Sigmoid colon (tissue), 7 donors: ENCODE results near the gene KL. TPM values are rescaled to one million over a fixed set of nuclear protein-coding genes. Genes with fewer than 3 reads are reported as not detected.

Experiments used
- DNase-seq: peaks from one replicate; pipeline ENCODE4 v3.0.0-alpha.2; 2019
- H3K27ac ChIP-seq, 4 donors: fragments of 200-600 bp; sonication (generic); one replicate each; pipeline ENCODE4 v1.5.1; 2016 to 2019; ENCODE audit warnings: mild to moderate bottlenecking in 1 of 4
- H3K27me3 ChIP-seq, 3 donors: fragments of 200-600 bp; sonication (generic); one replicate each; pipeline ENCODE4 v1.5.1; 2019; ENCODE audit warnings: mild to moderate bottlenecking in 1 of 3
- H3K36me3 ChIP-seq, 4 donors: fragments of 200-600 bp; sonication (generic); one replicate each; pipeline ENCODE4 v1.5.1; 2016 to 2019
- H3K4me1 ChIP-seq, 4 donors: fragments of 200-600 bp; sonication (generic); one replicate each; pipeline ENCODE4 v1.5.1; 2017 to 2019
- H3K4me3 ChIP-seq, 4 donors: fragments of 200-600 bp; sonication (generic); one replicate each; pipeline ENCODE4 v1.5.1; 2017 to 2019; ENCODE audit warnings: mild to moderate bottlenecking in 2 of 4, moderate library complexity in 1 of 4
- H3K9me3 ChIP-seq, 4 donors: fragments of 200-600 bp in 3 of 4; sonication (generic) in 3 of 4; one replicate each; pipeline versions ENCODE4 v1.5.1 to v1.6.1; 2013 to 2019
- EP300 ChIP-seq, 4 donors: sonication (generic); formaldehyde crosslinking; IDR thresholded peaks; one replicate each; pipeline ENCODE4 v1.6.1; 2017; ENCODE audit warnings: antibody characterized with exemption in 4 of 4
- POLR2A ChIP-seq, 2 donors: fragments of 450-650 bp; IDR thresholded peaks; one replicate each; pipeline ENCODE4 v1.6.1; 2016; ENCODE audit warnings: antibody characterized with exemption in 2 of 2, mild to moderate bottlenecking in 2 of 2, moderate library complexity in 2 of 2
- POLR2AphosphoS5 ChIP-seq, 4 donors: sonication (generic); formaldehyde crosslinking; IDR thresholded peaks; one replicate each; pipeline ENCODE4 v1.6.1; 2017; ENCODE audit warnings: antibody characterized with exemption in 4 of 4
- WGBS, 2 donors: extraction: QIAGEN DNeasy Blood & Tissue Kit; methylation state at CpG; one replicate each; pipeline ENCODE4 v1.1.7; 2013; 5-methylcytosine and 5-hydroxymethylcytosine counted together
- intact Hi-C: fragments of 100-400 bp; cut with DNase I; formaldehyde crosslinking; loops from one replicate; pipeline ENCODE4 v1.15.1; 2023
- polyA plus RNA-seq, 3 donors: library from polyadenylated mRNA; stranded (reverse); fragments of 200-250 nt; gene quantifications; one replicate each; pipeline ENCODE4 v1.2.3, GENCODE V29; 2013
- total RNA-seq, 4 donors: library from RNA; depleted of rRNA; stranded (reverse); fragments of >200 nt; gene quantifications; one replicate each; pipeline ENCODE4 v1.1.0, GENCODE V29; 2016
- TF ChIP-seq, protein P1 (sequence below), 4 experiments: fragments of 450-650 bp in 3 of 4; fragments of 200-600 bp in 1 of 4; IDR thresholded peaks; one replicate each; pipeline ENCODE4 v1.5.1; 2016 to 2019; ENCODE audit warnings: antibody characterized with exemption in 4 of 4, mild to moderate bottlenecking in 3 of 4, moderate library complexity in 2 of 4
- donor health status: healthy with polysubstance abuse.
- donor health status: Bipolar disorder and iron deficiency.
- donor health status: healthy.

KL gene
- total and polyA plus RNA-seq, 7 donors = 0.23 to 6.4 (median 3.8) TPM

DNA sequence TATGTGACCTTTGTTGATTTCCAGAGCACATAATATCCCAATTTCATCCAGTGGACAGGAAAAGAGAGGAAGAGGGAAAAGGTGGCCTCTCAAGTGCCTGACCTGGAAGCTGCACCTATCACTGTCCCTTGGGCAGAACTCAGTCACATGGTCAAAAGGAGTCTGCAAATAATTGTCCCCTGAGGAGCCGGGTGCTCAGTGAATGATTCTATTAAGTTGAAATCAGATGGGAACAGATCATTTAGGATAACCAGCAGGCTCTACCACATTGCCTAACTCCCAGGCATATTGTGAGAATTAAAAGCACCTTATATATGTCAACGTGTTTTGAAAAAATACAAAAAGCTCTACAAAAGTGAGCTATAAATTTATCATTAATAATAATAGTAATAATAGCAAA, 6.8 kb downstream of the KL start:
- 68 to 81% methylated on average over 2 of the region's 2 CpGs for WGBS, 2 donors
- H3K27me3 ChIP-seq = no peaks in the 10 kb centered on the region
- no peak for DNase-seq
- intact Hi-C loops = no loop called here
- no peaks in the 10 kb centered on the region for H3K9me3 ChIP-seq
- TF ChIP-seq, protein P1, sequence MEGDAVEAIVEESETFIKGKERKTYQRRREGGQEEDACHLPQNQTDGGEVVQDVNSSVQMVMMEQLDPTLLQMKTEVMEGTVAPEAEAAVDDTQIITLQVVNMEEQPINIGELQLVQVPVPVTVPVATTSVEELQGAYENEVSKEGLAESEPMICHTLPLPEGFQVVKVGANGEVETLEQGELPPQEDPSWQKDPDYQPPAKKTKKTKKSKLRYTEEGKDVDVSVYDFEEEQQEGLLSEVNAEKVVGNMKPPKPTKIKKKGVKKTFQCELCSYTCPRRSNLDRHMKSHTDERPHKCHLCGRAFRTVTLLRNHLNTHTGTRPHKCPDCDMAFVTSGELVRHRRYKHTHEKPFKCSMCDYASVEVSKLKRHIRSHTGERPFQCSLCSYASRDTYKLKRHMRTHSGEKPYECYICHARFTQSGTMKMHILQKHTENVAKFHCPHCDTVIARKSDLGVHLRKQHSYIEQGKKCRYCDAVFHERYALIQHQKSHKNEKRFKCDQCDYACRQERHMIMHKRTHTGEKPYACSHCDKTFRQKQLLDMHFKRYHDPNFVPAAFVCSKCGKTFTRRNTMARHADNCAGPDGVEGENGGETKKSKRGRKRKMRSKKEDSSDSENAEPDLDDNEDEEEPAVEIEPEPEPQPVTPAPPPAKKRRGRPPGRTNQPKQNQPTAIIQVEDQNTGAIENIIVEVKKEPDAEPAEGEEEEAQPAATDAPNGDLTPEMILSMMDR (IDR thresholded peaks at IDR 0.05) = no peak
- TF ChIP-seq EP300 (IDR thresholded peaks at IDR 0.05) (no peak), POLR2A (IDR thresholded peaks at IDR 0.05) (no peak), POLR2AphosphoS5 (IDR thresholded peaks at IDR 0.05) (no peak)
- peaks cover 0 to 10% (median 5%) of the 10 kb centered on the region in 4 donors for H3K4me1 ChIP-seq
- H3K27ac ChIP-seq = no peak overlapping the region
- H3K36me3 ChIP-seq = no peaks in the 10 kb centered on the region
- no peak overlapping the region for H3K4me3 ChIP-seq

DNA sequence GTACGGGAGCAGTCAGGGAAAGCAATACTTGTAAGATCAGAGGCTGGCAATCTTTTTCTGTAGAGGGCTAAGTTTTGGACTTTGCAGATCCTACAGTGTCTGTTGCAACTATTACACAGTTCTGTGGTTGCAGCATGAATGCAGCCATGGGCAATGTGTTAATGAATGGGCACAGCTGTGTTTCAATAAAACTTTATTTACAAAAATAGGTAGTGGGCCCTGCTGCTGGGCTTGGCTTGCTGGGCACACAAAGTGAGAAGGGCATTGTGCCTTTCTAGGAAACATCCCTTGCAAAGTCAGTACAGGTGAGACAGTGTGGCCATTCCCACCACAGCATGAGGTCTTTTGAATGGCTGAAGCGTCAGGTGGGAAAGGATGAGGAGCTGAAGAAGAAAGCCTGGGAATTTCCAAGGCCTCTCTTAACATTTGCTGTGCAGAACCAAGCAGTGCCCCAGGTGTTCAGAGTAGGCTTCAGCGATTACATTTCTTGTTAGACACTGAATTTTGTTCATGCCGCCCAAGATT, 9.1 kb downstream of the KL start:
- Histone ChIP-seq H3K36me3 (no peaks in the 10 kb centered on the region), H3K4me3 (no peak overlapping the region), H3K27me3 (no peaks in the 10 kb centered on the region), H3K27ac (no peak overlapping the region), H3K4me1 (no peaks in the 10 kb centered on the region), H3K9me3 (no peaks in the 10 kb centered on the region)
- no peak for TF ChIP-seq POLR2AphosphoS5 (IDR thresholded peaks at IDR 0.05)
- TF ChIP-seq, protein P1 (IDR thresholded peaks at IDR 0.05) = no peak
- no peak for TF ChIP-seq EP300 (IDR thresholded peaks at IDR 0.05)
- TF ChIP-seq POLR2A (IDR thresholded peaks at IDR 0.05) = no peak
- intact Hi-C loops = no loop called here
- DNase-seq = no peak
- WGBS, 2 donors = 71 to 72% methylated on average over 4 of the region's 4 CpGs

DNA sequence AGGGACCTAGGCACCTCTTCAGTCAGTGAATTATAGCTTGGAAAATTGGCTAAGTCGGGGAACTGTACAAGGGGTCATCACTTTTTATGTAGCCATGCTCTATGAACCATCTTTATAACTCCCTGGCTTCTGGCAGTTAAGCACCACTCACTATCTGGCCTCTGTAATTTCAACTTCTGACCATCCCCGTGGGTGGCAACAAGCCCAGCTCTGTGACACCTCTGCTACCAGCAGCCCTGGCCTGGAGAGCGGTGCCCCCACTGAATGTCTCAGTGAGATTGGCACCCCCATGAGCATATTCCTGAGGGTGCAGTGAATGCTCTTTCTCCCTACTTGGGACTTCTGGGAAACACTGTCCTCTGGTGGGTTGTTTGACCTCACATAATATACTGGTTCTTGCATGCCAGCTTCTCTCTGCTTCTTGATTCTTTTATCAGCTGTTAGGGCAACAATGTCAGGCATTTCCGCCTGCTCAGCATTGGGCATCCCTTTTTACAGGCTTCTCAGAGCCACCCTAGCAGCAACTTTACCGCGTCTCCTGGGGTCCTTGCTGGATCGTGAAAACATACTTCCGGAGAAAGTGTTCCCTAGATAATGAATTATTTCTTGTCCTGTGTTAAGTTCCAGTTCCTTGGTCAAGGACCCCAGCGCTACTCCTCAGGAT, 10.4 kb downstream of the KL start:
- intact Hi-C loops = no loop called here
- TF ChIP-seq EP300 (IDR thresholded peaks at IDR 0.05) (no peak), POLR2AphosphoS5 (IDR thresholded peaks at IDR 0.05) (no peak), POLR2A (IDR thresholded peaks at IDR 0.05) (no peak)
- TF ChIP-seq, protein P1 (IDR thresholded peaks at IDR 0.05) = no peak
- Histone ChIP-seq H3K4me1 (no peaks in the 10 kb centered on the region), H3K27me3 (no peaks in the 10 kb centered on the region), H3K9me3 (no peaks in the 10 kb centered on the region), H3K4me3 (no peak overlapping the region), H3K27ac (no peak overlapping the region), H3K36me3 (no peaks in the 10 kb centered on the region)
- no peak for DNase-seq
- WGBS, 2 donors = 94 to 95% methylated on average over 9 of the region's 9 CpGs

DNA sequence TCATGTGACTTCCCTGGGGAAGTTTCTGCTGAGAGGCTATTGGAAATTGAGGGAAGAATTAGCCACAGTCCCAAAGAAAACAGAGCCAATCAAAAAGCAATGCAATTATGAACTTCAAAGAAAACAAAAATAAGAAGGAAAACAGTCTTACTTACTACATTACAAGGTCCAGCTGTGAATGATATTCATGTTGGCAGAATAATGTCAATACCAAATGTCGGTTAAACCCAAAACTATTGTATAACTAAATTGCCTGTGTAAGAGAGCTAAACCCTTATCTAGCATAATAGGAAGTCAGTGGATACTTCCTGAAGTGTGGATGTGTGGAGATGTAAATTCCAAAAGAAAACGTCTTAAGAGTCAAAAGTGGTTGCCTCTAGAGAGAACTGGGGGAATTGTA, 12.4 kb downstream of the KL start:
- peaks cover 0 to 3% (median 0%) of the 10 kb centered on the region in 4 donors for H3K4me1 ChIP-seq
- no peak for DNase-seq
- H3K27ac ChIP-seq = no peak overlapping the region
- no peaks in the 10 kb centered on the region for H3K36me3 ChIP-seq
- H3K27me3 ChIP-seq = no peaks in the 10 kb centered on the region
- TF ChIP-seq EP300 (IDR thresholded peaks at IDR 0.05) (no peak), POLR2A (IDR thresholded peaks at IDR 0.05) (no peak), POLR2AphosphoS5 (IDR thresholded peaks at IDR 0.05) (no peak)
- TF ChIP-seq, protein P1 (IDR thresholded peaks at IDR 0.05) = no peak
- WGBS, 2 donors = 46 to 77% methylated on average over 2 of the region's 2 CpGs
- intact Hi-C loops = no loop called here
- H3K4me3 ChIP-seq = no peak overlapping the region
- H3K9me3 ChIP-seq = no peaks in the 10 kb centered on the region
